ENCODE measurements around the gene ZP2.

Gene ZP2

GRCh38 chr16:21244518-21245215, 33.3 kb upstream of the ZP2 start:
- peaks cover 9% of the 10 kb centered on the region for H3K4me1 Mint-ChIP-seq
- no peak overlapping the region for H3K27ac Mint-ChIP-seq
- no peaks in the 10 kb centered on the region for H3K36me3 Mint-ChIP-seq (ENCODE audit: low read depth)
- peaks cover 3% of the 10 kb centered on the region for H3K27me3 Mint-ChIP-seq (ENCODE audit: low read depth, poor library complexity)
- no peak for DNase-seq
- TF ChIP-seq, protein P1, sequence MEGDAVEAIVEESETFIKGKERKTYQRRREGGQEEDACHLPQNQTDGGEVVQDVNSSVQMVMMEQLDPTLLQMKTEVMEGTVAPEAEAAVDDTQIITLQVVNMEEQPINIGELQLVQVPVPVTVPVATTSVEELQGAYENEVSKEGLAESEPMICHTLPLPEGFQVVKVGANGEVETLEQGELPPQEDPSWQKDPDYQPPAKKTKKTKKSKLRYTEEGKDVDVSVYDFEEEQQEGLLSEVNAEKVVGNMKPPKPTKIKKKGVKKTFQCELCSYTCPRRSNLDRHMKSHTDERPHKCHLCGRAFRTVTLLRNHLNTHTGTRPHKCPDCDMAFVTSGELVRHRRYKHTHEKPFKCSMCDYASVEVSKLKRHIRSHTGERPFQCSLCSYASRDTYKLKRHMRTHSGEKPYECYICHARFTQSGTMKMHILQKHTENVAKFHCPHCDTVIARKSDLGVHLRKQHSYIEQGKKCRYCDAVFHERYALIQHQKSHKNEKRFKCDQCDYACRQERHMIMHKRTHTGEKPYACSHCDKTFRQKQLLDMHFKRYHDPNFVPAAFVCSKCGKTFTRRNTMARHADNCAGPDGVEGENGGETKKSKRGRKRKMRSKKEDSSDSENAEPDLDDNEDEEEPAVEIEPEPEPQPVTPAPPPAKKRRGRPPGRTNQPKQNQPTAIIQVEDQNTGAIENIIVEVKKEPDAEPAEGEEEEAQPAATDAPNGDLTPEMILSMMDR (IDR thresholded peaks at IDR 0.05), result no peak
- H3K9me3 Mint-ChIP-seq, result no peaks in the 10 kb centered on the region
- H3K4me3 Mint-ChIP-seq, result no peak overlapping the region

- Mint-ChIP-seq H3K4me3 (no peak overlapping the region), H3K4me1 (peaks cover 14% of the 10 kb centered on the region), H3K9me3 (no peaks in the 10 kb centered on the region), H3K36me3 (ENCODE audit: low read depth) (no peaks in the 10 kb centered on the region), H3K27me3 (ENCODE audit: low read depth, poor library complexity) (peaks cover 3% of the 10 kb centered on the region), H3K27ac (no peak overlapping the region)
- no peak for DNase-seq
- TF ChIP-seq, protein P1 (IDR thresholded peaks at IDR 0.05), result no peak
Observed at GRCh38 chr16:21242756-21243155, 31.4 kb upstream of the ZP2 start.

- H3K4me3 Mint-ChIP-seq, result no peak overlapping the region
- H3K4me1 Mint-ChIP-seq, result peaks cover 7% of the 10 kb centered on the region
- no peaks in the 10 kb centered on the region for H3K36me3 Mint-ChIP-seq (ENCODE audit: low read depth)
- no peak overlapping the region for H3K27ac Mint-ChIP-seq
- no peaks in the 10 kb centered on the region for H3K9me3 Mint-ChIP-seq
- TF ChIP-seq, protein P1 (IDR thresholded peaks at IDR 0.05), result no peak
- H3K27me3 Mint-ChIP-seq (ENCODE audit: low read depth, poor library complexity), result peaks cover 3% of the 10 kb centered on the region
- no peak for DNase-seq
Observed at GRCh38 chr16:21239646-21240045, 28.3 kb upstream of the ZP2 start.

DNA sequence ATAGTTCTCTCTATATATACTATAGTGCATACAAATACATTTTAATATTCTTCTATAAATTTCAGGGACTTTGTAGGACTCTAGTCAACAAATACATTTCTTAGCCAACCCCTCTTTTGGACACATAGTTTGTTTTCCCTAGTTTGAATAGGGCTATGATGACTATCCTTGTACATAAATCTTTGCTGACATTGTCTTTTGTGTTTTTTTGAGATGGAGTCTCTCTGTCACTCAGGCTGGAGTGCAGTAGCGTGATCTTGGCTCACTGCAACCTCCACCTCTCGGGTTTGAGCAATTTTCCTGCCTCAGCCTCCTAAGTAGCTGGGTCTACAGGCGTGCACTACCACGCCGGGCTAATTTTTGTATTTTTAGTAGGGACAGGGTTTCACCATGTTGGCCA, 25.5 kb upstream of the ZP2 start:
- Mint-ChIP-seq H3K36me3 (ENCODE audit: low read depth) (no peaks in the 10 kb centered on the region), H3K27me3 (ENCODE audit: low read depth, poor library complexity) (peaks cover 7% of the 10 kb centered on the region), H3K4me1 (peaks cover 5% of the 10 kb centered on the region), H3K27ac (no peak overlapping the region), H3K9me3 (no peaks in the 10 kb centered on the region), H3K4me3 (no peak overlapping the region)
- TF ChIP-seq, protein P1 (IDR thresholded peaks at IDR 0.05), result no peak
- no peak for DNase-seq

DNA sequence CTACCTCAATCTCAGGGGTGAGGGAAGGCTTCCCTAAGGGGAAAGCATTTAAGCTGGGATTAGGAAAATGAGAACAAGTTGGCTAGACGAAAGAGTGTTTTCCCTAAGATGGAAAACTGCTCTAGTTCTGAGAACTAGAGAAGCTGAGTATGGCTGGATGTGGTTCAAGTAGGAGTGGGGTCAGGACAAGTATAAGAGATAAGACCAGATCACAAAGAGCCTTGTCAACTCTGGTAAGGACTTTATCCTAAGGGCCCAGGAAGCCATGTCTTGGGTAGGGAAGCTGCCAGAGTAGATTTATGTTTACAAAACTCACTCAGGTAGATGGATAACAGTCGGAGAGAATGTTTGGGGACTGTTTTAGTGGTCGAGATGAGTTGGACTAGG, 23.8 kb upstream of the ZP2 start:
- Mint-ChIP-seq H3K4me3 (no peak overlapping the region), H3K4me1 (peaks cover 5% of the 10 kb centered on the region), H3K9me3 (peaks cover 3% of the 10 kb centered on the region), H3K27ac (no peak overlapping the region), H3K27me3 (ENCODE audit: low read depth, poor library complexity) (peaks cover 15% of the 10 kb centered on the region), H3K36me3 (ENCODE audit: low read depth) (no peaks in the 10 kb centered on the region)
- TF ChIP-seq, protein P1 (IDR thresholded peaks at IDR 0.05), result no peak
- DNase-seq, result no peak

- H3K27ac Mint-ChIP-seq, result no peak within 1 kb of the TSS
- TF ChIP-seq, protein P1 (IDR thresholded peaks at IDR 0.05), result no peak
- no peak within 1 kb of the TSS for H3K4me3 Mint-ChIP-seq
- H3K36me3 Mint-ChIP-seq (ENCODE audit: low read depth), result no peaks in the 10 kb centered on the region
- H3K9me3 Mint-ChIP-seq, result peaks cover 7% of the 10 kb centered on the region
- DNase-seq, result no peak
- peaks cover 15% of the 10 kb centered on the region for H3K27me3 Mint-ChIP-seq (ENCODE audit: low read depth, poor library complexity)
- H3K4me1 Mint-ChIP-seq, result peaks cover 2% of the 10 kb centered on the region
Observed at GRCh38 chr16:21233521-21234150, 22.3 kb upstream of the ZP2 start, which contains the start of gene ANKS4B. Gene ANKS4B, plus strand, starts transcription at chr16:21233699. Its CDS starts 39 bp downstream, at chr16:21233738.
